HAP-1 (cell line): ENCODE results near the gene CHST9.

Source experiments
- DNase-seq, 2 experiments: peaks; one replicate each; pipeline ENCODE4 v3.0.0-alpha.2; 2016 to 2020; ENCODE audit warnings: low spot score in 2 of 2
- H3K27me3 ChIP-seq: fragments of 250-450 bp; sonication (Bioruptor Pico); 2 replicates; pipeline ENCODE4 v1.5.1; 2020; ENCODE audit warnings: low read depth, mild to moderate bottlenecking, moderate library complexity
- H3K36me3 ChIP-seq: fragments of 250-450 bp; sonication (Bioruptor Pico); replicated peaks from 2 replicates; pipeline ENCODE4 v1.5.1; 2020; ENCODE audit warnings: mild to moderate bottlenecking
- H3K4me1 ChIP-seq: fragments of 250-450 bp; sonication (Bioruptor Pico); 2 replicates; pipeline ENCODE4 v1.5.1; 2020; ENCODE audit warnings: mild to moderate bottlenecking
- H3K4me3 ChIP-seq: fragments of 250-450 bp; sonication (Bioruptor Pico); 2 replicates; pipeline ENCODE4 v1.5.1; 2020; ENCODE audit warnings: mild to moderate bottlenecking, moderate library complexity
- H3K9me3 ChIP-seq: fragments of 250-450 bp; sonication (Bioruptor Pico); 2 replicates; pipeline ENCODE4 v1.5.1; 2020; ENCODE audit warnings: mild to moderate bottlenecking, moderate library complexity
- in situ Hi-C: fragments of 300-500 bp; cut with MboI; formaldehyde crosslinking; loops from 3 replicates; pipeline ENCODE4 v1.14.3; 2020; ENCODE audit warnings: low sequenced_read_pairs, inconsistent platforms, mixed read lengths

The CHST9 gene

GRCh38 chr18:26911840-26912239 is 273.3 kb downstream of the CHST9 start:
- H3K9me3 ChIP-seq: no peaks in the 10 kb centered on the region
- H3K4me1 ChIP-seq: no peaks in the 10 kb centered on the region
- DNase-seq: no peak
- H3K27me3 ChIP-seq: peaks cover 2% of the 10 kb centered on the region; the same call in 1 of the 2 replicates
- H3K36me3 ChIP-seq: no peaks in the 10 kb centered on the region
- in situ Hi-C loops: no loop called here
- H3K4me3 ChIP-seq: no peak overlapping the region

DNA sequence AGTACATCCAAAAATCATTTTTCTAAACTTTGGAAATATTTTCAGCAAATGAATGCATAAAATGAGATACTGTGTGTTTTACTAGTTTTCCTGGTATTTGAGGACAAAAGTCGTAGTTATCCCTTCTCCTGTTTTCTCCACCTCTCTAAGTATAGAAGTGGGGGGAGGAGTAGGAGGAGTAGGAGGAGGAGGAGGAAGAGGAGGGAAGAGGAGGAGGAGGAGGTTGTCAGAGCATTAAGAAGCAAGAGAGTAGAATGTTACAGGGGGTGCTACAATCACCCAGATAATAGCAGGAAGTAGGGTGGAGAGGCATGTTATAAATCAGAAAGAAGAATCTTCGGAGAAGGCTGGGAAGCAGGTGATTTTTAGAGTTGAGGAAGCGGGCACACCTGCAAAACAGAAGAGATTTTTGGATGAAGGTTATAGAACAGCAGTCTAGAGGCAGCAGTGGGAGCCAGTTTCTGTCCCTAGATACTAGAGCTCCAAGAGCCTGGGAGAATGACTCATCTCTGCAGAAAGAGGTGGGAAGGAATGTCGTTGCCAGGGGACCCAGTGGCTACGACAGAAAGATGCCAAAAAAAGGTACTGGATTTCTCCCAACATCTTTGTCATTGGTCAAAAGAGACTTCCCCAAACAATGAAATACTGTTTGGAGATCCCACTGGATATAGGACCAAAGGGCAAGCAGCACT is 275.4 kb downstream of the CHST9 start:
- DNase-seq: no peak
- in situ Hi-C loops: no loop called here
- H3K4me1 ChIP-seq: no peaks in the 10 kb centered on the region
- H3K36me3 ChIP-seq: no peaks in the 10 kb centered on the region
- no peaks in the 10 kb centered on the region for H3K9me3 ChIP-seq
- H3K27me3 ChIP-seq: no peaks in the 10 kb centered on the region
- no peak overlapping the region for H3K4me3 ChIP-seq

DNA sequence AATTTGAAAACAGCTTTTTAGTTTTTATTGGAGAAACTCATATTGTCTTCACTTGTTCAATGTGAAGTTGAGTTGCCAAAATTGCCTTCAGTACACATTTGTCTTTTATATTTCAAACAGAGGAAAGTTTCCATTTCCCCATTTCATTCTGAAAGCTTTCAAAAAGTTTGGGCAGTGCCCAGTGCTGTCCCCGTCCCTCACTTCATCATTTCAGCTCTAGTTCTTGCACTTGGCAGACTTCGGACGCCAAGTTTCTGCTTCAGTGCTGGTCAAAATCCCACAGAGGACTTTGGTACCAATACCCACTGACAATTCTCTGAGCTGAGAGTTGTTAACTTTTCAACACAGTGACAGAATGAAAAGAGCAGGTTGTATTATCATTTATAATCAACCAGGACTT is 276.2 kb downstream of the CHST9 start:
- DNase-seq: no peak
- H3K9me3 ChIP-seq: peaks cover 2% of the 10 kb centered on the region; the same call in 1 of the 2 replicates
- no peaks in the 10 kb centered on the region for H3K4me1 ChIP-seq
- H3K4me3 ChIP-seq: no peak overlapping the region
- no peaks in the 10 kb centered on the region for H3K27me3 ChIP-seq
- in situ Hi-C loops: no loop called here
- no peaks in the 10 kb centered on the region for H3K36me3 ChIP-seq

DNA sequence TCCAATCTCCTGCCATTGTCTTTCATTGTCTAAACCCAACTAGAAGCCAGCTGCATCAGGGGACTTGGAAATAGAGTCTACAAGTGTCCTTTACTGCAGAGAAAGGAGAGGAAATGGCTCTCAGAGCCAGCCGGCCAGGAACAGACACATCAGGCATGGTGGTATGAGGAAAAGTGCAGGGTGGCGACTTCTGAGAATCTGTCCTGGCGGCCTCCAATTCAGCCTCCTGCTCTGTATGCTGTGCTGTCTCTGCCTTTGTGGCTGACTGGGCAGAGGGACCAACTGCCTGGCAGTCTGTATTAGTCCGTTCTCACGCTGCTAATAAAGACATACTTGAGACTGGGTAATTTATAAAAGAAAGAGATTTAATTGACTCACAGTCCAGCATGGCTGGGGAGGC is 282.8 kb downstream of the CHST9 start:
- Histone ChIP-seq H3K36me3 (no peaks in the 10 kb centered on the region), H3K4me1 (no peaks in the 10 kb centered on the region), H3K9me3 (peaks cover 2% of the 10 kb centered on the region; the same call in 1 of the 2 replicates), H3K4me3 (no peak overlapping the region), H3K27me3 (no peaks in the 10 kb centered on the region)
- in situ Hi-C loops: no loop called here
- DNase-seq: no peak

DNA sequence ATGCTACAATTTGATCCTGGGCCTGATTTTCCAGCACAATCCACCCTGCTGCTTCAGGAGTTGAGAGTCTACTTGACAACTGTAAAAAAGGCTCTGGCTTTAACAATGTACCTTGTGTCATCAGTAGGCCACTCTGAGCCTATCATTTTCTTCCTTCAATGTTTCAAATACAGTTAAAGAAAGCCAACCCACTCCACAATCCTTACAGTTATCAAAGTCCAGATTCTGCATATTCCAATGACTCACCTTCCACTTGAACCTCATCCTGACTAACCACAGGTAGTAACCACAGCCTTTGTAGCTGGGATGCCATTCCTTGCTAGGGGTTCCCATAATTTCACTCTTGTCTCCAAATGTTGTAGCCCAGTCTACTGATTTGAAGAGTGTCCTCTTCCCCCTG is 284.1 kb downstream of the CHST9 start:
- Histone ChIP-seq H3K36me3 (no peaks in the 10 kb centered on the region), H3K4me1 (no peaks in the 10 kb centered on the region), H3K4me3 (no peak overlapping the region), H3K9me3 (peaks cover 2% of the 10 kb centered on the region; the same call in 1 of the 2 replicates), H3K27me3 (no peaks in the 10 kb centered on the region)
- in situ Hi-C loops: no loop called here
- no peak for DNase-seq

DNA sequence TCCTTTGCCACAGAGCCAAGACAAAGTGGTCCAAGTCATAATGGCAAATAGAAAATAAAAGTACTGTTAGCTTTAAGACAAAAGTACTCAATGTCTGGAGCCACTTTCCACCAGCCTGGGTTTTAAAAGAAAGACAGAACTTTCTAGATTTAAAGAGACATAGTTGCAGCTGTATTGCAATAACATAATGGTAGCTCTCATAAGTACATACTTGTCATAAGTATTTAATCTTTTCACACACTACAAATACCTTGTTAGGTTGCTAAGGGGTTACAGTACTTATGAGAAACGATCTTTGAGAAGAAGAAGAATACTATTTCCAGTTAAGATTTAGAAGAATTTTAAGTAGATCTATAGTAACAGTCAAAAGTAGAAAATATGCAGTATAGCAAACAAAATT is 290.7 kb downstream of the CHST9 start:
- no peaks in the 10 kb centered on the region for H3K36me3 ChIP-seq
- peak in 1 of 2 experiments; percentile 49 for DNase-seq
- no peak overlapping the region for H3K4me3 ChIP-seq
- in situ Hi-C loops: no loop called here
- peaks cover 10% of the 10 kb centered on the region for H3K4me1 ChIP-seq
- H3K9me3 ChIP-seq: no peaks in the 10 kb centered on the region
- H3K27me3 ChIP-seq: no peaks in the 10 kb centered on the region

GRCh38 chr18:26893996-26894395 is 291.1 kb downstream of the CHST9 start:
- Histone ChIP-seq H3K4me1 (peaks cover 10% of the 10 kb centered on the region), H3K4me3 (no peak overlapping the region), H3K27me3 (no peaks in the 10 kb centered on the region), H3K36me3 (no peaks in the 10 kb centered on the region), H3K9me3 (no peaks in the 10 kb centered on the region)
- peak; percentile 20 to 40 for DNase-seq
- in situ Hi-C loops: no loop called here

GRCh38 chr18:26888259-26888658 is 296.8 kb downstream of the CHST9 start:
- no peak overlapping the region for H3K4me3 ChIP-seq
- no peak for DNase-seq
- no peaks in the 10 kb centered on the region for H3K4me1 ChIP-seq
- H3K9me3 ChIP-seq: no peaks in the 10 kb centered on the region
- no peaks in the 10 kb centered on the region for H3K27me3 ChIP-seq
- no peaks in the 10 kb centered on the region for H3K36me3 ChIP-seq
- in situ Hi-C loops: no loop called here

DNA sequence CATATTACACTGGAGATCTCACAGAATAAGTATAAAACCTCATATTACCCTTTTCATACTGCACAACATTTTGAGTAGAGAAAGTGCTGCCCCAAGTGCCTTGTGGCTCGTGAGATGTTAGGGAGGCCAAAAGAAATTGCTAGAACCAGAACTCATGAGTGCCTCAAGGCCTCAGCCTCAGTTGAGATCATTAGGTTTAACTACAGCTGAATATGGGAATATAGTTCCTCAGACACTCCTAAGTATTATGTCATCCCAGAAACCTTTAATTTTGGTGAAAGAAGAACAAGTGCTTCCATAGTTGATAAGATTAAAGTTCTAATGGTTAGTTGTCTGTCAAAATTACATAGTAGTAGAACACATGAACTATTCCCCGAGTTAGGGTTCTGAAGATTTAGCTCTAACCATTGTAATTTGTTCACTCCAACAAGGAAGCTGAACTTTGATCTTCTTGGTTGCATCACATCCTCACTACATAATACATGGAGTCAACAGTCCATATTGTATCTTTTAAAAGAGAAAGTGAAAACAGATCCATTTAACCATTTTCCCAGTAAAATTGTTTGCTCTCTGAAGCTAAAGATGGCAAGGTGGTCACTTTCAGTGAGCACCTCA is 310.0 kb downstream of the CHST9 start:
- Histone ChIP-seq H3K9me3 (no peaks in the 10 kb centered on the region), H3K4me3 (no peak overlapping the region), H3K4me1 (no peaks in the 10 kb centered on the region), H3K27me3 (no peaks in the 10 kb centered on the region), H3K36me3 (no peaks in the 10 kb centered on the region)
- in situ Hi-C loops: no loop called here
- DNase-seq: no peak

DNA sequence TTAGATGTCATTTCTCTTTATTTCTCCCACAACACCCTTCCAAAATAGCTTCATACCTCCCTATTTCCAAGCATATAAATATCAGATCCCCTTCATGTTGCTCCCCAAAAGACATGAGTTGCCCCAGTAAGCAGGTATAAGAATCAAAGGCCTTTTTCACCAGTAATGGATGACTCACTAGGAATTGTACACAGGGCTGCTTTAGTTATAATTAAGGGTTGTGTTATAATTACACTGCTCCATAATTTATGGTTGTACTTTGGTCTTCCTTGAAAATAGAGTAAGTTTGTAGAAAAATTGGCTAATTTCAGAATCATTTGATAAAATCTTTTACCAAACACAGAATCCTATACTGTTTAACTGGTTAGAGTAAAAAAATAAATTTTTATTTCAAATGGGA is 310.8 kb downstream of the CHST9 start:
- DNase-seq: no peak
- in situ Hi-C loops: no loop called here
- Histone ChIP-seq H3K27me3 (no peaks in the 10 kb centered on the region), H3K4me1 (no peaks in the 10 kb centered on the region), H3K9me3 (no peaks in the 10 kb centered on the region), H3K4me3 (no peak overlapping the region), H3K36me3 (no peaks in the 10 kb centered on the region)

DNA sequence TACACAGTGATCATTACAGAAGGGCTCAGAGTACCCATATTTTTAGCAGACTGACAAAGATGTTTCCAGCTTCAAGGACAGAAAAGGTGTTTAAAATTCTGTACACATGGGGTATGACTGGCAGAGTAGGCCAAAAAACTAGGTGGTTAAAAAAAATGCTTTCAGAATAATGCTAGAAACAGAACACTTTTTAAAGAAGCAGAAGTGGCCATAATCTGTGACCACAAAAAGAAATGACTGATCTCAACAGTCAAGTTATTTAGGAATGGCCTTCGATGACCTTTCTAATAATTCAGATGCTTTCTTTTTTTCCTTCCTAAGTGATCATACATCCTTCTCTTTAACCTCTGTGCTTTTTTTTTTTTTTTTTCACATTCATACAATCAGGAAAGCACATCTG is 315.5 kb downstream of the CHST9 start:
- no peak for DNase-seq
- H3K4me1 ChIP-seq: no peaks in the 10 kb centered on the region
- H3K4me3 ChIP-seq: no peak overlapping the region
- H3K36me3 ChIP-seq: no peaks in the 10 kb centered on the region
- H3K27me3 ChIP-seq: no peaks in the 10 kb centered on the region
- in situ Hi-C loops: no loop called here
- no peaks in the 10 kb centered on the region for H3K9me3 ChIP-seq

GRCh38 chr18:26868968-26869586 is 316.0 kb downstream of the CHST9 start:
- H3K4me3 ChIP-seq: no peak overlapping the region
- no peaks in the 10 kb centered on the region for H3K27me3 ChIP-seq
- no peaks in the 10 kb centered on the region for H3K9me3 ChIP-seq
- no peak for DNase-seq
- in situ Hi-C loops: no loop called here
- H3K36me3 ChIP-seq: no peaks in the 10 kb centered on the region
- H3K4me1 ChIP-seq: no peaks in the 10 kb centered on the region

DNA sequence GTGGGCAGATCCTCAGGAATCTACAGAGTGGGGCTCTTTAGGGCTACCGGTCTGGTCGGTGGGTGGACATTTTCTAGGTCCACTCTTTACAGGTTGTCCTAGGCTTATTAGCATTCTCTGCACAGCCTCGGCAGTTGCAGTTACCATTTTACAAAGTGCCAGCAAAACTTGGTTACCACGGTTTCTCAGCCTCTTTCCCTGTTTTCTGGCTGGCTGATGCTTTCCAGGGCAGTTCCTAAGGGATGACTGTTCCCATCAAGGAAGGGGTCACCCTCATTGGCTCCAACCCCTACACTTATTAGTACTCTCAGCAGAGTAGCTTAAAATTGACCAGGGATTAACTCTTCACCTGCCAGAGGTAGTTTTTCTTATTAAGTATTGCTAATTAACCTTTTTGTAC is 317.6 kb downstream of the CHST9 start:
- peaks cover 7% of the 10 kb centered on the region; the same call in 1 of the 2 replicates for H3K4me1 ChIP-seq
- no peaks in the 10 kb centered on the region for H3K36me3 ChIP-seq
- in situ Hi-C loops: no loop called here
- no peaks in the 10 kb centered on the region for H3K27me3 ChIP-seq
- no peak for DNase-seq
- no peak overlapping the region for H3K4me3 ChIP-seq
- H3K9me3 ChIP-seq: no peaks in the 10 kb centered on the region

- Histone ChIP-seq H3K9me3 (no peaks in the 10 kb centered on the region), H3K4me3 (no peak within 1 kb of the TSS), H3K36me3 (no peaks in the 10 kb centered on the region), H3K27me3 (no peaks in the 10 kb centered on the region), H3K4me1 (peaks cover 7% of the 10 kb centered on the region; the same call in 1 of the 2 replicates)
- peak in 1 of 2 experiments; percentile 18 for DNase-seq
- in situ Hi-C loops: no loop called here
Measured at GRCh38 chr18:26865557-26865956, 319.6 kb downstream of the CHST9 start, which contains the start of gene AQP4. Gene AQP4 (minus strand): TSS chr18:26865707. CDS start chr18:26865689, 18 bp downstream.
